GM12864 (cell line): Measurements from ENCODE around the gene TUBB2A.

Source experiments
- DNase-seq: peaks from one replicate; pipeline ENCODE4 v3.0.0-alpha.2; 2011; ENCODE audit warnings: low read depth
- H3K4me3 ChIP-seq: 2 replicates; pipeline ENCODE4 v1.5.1; 2011; ENCODE audit warnings: mild to moderate bottlenecking, low read depth, low read length, control low read depth
- CTCF ChIP-seq: IDR thresholded peaks from 2 replicates; pipeline ENCODE4 v1.5.1; 2011; ENCODE audit warnings: low read depth, mild to moderate bottlenecking, moderate library complexity, low read length, control low read depth, inconsistent platforms; ENCODE audit errors: missing control alignments

The TUBB2A gene

GRCh38 chr6:3119040-3119723 lies 38.2 kb downstream of the TUBB2A start:
- TF ChIP-seq CTCF = no peak
- no peak for DNase-seq
- peak overlapping the region; percentile 92 for H3K4me3 ChIP-seq

GRCh38 chr6:3118353-3119039 lies 38.8 kb downstream of the TUBB2A start, which contains the start of gene BPHL:
Gene BPHL, plus strand, starts transcription at chr6:3118711. Its CDS starts 30 bp downstream, at chr6:3118741.
- DNase-seq = peak; percentile 74
- no peak for TF ChIP-seq CTCF
- peak within 1 kb of the TSS; percentile 92 for H3K4me3 ChIP-seq

GRCh38 chr6:3117912-3118352 lies 39.4 kb downstream of the TUBB2A start:
- H3K4me3 ChIP-seq = peak overlapping the region; percentile 92
- TF ChIP-seq CTCF = no peak
- DNase-seq = no peak

- no peak for DNase-seq
- no peak for TF ChIP-seq CTCF
- H3K4me3 ChIP-seq = no peak overlapping the region
Observed at GRCh38 chr6:3114377-3114776, 43.0 kb downstream of the TUBB2A start.

GRCh38 chr6:3109761-3110160 lies 47.6 kb downstream of the TUBB2A start:
- H3K4me3 ChIP-seq = no peak overlapping the region
- no peak for DNase-seq

GRCh38 chr6:3108746-3109414 lies 48.5 kb downstream of the TUBB2A start:
- TF ChIP-seq CTCF = no peak
- no peak overlapping the region for H3K4me3 ChIP-seq
- DNase-seq = no peak

More at GRCh38 chr6:3109761-3110160, 47.6 kb downstream of the TUBB2A start:
- TF ChIP-seq CTCF = no peak
